Osteoblast (primary cell): ENCODE measurements around the gene TMPRSS9. TPM values are rescaled to one million over a fixed set of nuclear protein-coding genes. Genes with fewer than 3 reads are reported as not detected.

ENCODE experiments used
- DNase-seq: peaks from one replicate; pipeline ENCODE4 v3.0.0; 2011; ENCODE audit warnings: low spot score, mixed read lengths; ENCODE audit not compliant: insufficient read length; ENCODE audit errors: missing footprints
- H2AFZ ChIP-seq: 2 replicates; pipeline ENCODE4 v1.6.0; 2011; ENCODE audit warnings: mild to moderate bottlenecking, low read length
- H3K27ac ChIP-seq: 2 replicates; pipeline ENCODE4 v1.5.1; 2011; ENCODE audit warnings: mild to moderate bottlenecking, low read depth, low read length, moderate library complexity
- H3K27me3 ChIP-seq: 2 replicates; pipeline ENCODE4 v1.6.0; 2012; ENCODE audit warnings: mild to moderate bottlenecking, control low read depth, inconsistent platforms, low read length, moderate library complexity; ENCODE audit not compliant: insufficient read depth
- H3K36me3 ChIP-seq: 2 replicates; pipeline ENCODE4 v1.5.1; 2011; ENCODE audit warnings: mild to moderate bottlenecking, low read length, control low read depth, moderate library complexity; ENCODE audit not compliant: insufficient read depth
- H3K4me1 ChIP-seq: 2 replicates; pipeline ENCODE4 v1.5.1; 2011; ENCODE audit warnings: mild to moderate bottlenecking, low read length, control low read depth, moderate library complexity; ENCODE audit not compliant: insufficient read depth
- H3K4me2 ChIP-seq: 2 replicates; pipeline ENCODE4 v1.6.0; 2011; ENCODE audit warnings: mild to moderate bottlenecking, low read length; ENCODE audit not compliant: insufficient read depth
- H3K4me3 ChIP-seq: fragments of 200-600 bp; sonication (generic); 3 replicates; pipeline ENCODE4 v1.5.1; 2012; ENCODE audit warnings: mild to moderate bottlenecking, low read length, inconsistent platforms; ENCODE audit not compliant: insufficient read depth
- H3K79me2 ChIP-seq: 2 replicates; pipeline ENCODE4 v1.6.0; 2012; ENCODE audit warnings: mild to moderate bottlenecking, low read length, control low read depth, inconsistent platforms; ENCODE audit not compliant: insufficient read depth
- H3K9me3 ChIP-seq: 2 replicates; pipeline ENCODE4 v1.5.1; 2011; ENCODE audit warnings: low read depth, low read length, control low read depth
- H4K20me1 ChIP-seq: 2 replicates; pipeline ENCODE4 v1.6.0; 2012; ENCODE audit warnings: mild to moderate bottlenecking, low read length, control low read depth; ENCODE audit not compliant: insufficient read depth
- CTCF ChIP-seq: IDR thresholded peaks from 2 replicates; pipeline ENCODE4 v1.5.1; 2011; ENCODE audit warnings: mild to moderate bottlenecking, low read depth, low read length, moderate library complexity; ENCODE audit errors: extremely low read depth
- total RNA-seq: library from RNA; depleted of rRNA; stranded (reverse); fragments of >200 nt; gene quantifications from 2 replicates; pipeline ENCODE4 v1.2.3, GENCODE V29; 2012

Gene TMPRSS9
- total RNA-seq, 1 donor = 1.1 TPM

- peaks cover 8% of the 10 kb centered on the region for H4K20me1 ChIP-seq
- no peak overlapping the region for H3K4me2 ChIP-seq
- TF ChIP-seq CTCF = no peak
- no peak for DNase-seq
- H3K9me3 ChIP-seq = no peaks in the 10 kb centered on the region
- H3K79me2 ChIP-seq = peaks cover 26% of the 10 kb centered on the region
- no peak overlapping the region for H3K4me3 ChIP-seq
- H3K36me3 ChIP-seq = peaks cover 3% of the 10 kb centered on the region
- no peak overlapping the region for H2AFZ ChIP-seq
- H3K27me3 ChIP-seq = no peaks in the 10 kb centered on the region
- no peak overlapping the region for H3K27ac ChIP-seq
- no peaks in the 10 kb centered on the region for H3K4me1 ChIP-seq
These were observed 19.4 kb upstream of the TMPRSS9 start for GRCh38 chr19:2340496-2341243.

GRCh38 chr19:2341244-2341751 is 18.8 kb upstream of the TMPRSS9 start:
- peaks cover 19% of the 10 kb centered on the region for H3K79me2 ChIP-seq
- TF ChIP-seq CTCF = no peak
- H3K9me3 ChIP-seq = no peaks in the 10 kb centered on the region
- DNase-seq = no peak
- H3K4me2 ChIP-seq = no peak overlapping the region
- peaks cover 2% of the 10 kb centered on the region for H4K20me1 ChIP-seq
- no peak overlapping the region for H3K4me3 ChIP-seq
- H3K27ac ChIP-seq = no peak overlapping the region
- no peaks in the 10 kb centered on the region for H3K27me3 ChIP-seq
- H3K4me1 ChIP-seq = no peaks in the 10 kb centered on the region
- peaks cover 10% of the 10 kb centered on the region for H3K36me3 ChIP-seq
- no peak overlapping the region for H2AFZ ChIP-seq

- Histone ChIP-seq H2AFZ (no peak overlapping the region), H3K4me2 (no peak overlapping the region), H4K20me1 (no peaks in the 10 kb centered on the region), H3K36me3 (peaks cover 15% of the 10 kb centered on the region), H3K79me2 (peaks cover 14% of the 10 kb centered on the region), H3K4me3 (no peak overlapping the region), H3K27me3 (no peaks in the 10 kb centered on the region), H3K27ac (no peak overlapping the region), H3K9me3 (no peaks in the 10 kb centered on the region), H3K4me1 (no peaks in the 10 kb centered on the region)
- no peak for TF ChIP-seq CTCF
- DNase-seq = no peak
These were observed 18.1 kb upstream of the TMPRSS9 start for GRCh38 chr19:2341982-2342381.

- no peak for DNase-seq
- peaks cover 15% of the 10 kb centered on the region for H3K36me3 ChIP-seq
- no peak for TF ChIP-seq CTCF
- H4K20me1 ChIP-seq = no peaks in the 10 kb centered on the region
- no peak overlapping the region for H3K4me2 ChIP-seq
- H3K27ac ChIP-seq = no peak overlapping the region
- no peak overlapping the region for H3K4me3 ChIP-seq
- H3K27me3 ChIP-seq = no peaks in the 10 kb centered on the region
- no peaks in the 10 kb centered on the region for H3K4me1 ChIP-seq
- peaks cover 7% of the 10 kb centered on the region for H3K79me2 ChIP-seq
- no peak overlapping the region for H2AFZ ChIP-seq
- H3K9me3 ChIP-seq = no peaks in the 10 kb centered on the region
These were observed 17.3 kb upstream of the TMPRSS9 start for GRCh38 chr19:2342656-2343288.
